GM21528 (cell line): ENCODE measurements around the gene AQP4.
A peak's percentile ranks its signal among the peaks of the same experiment; 100 is the strongest.

Source experiments
- ATAC-seq: cut with Tn5 transposase; IDR thresholded peaks from one replicate; pipeline ENCODE4 v1.9.1; 2021; ENCODE audit warnings: mild to moderate bottlenecking, moderate library complexity; ENCODE audit not compliant: unreplicated experiment, low FRiP score

AQP4 gene

GRCh38 chr18:26840965-26841364, 24.5 kb downstream of the AQP4 start:
- ATAC-seq: no peak

DNA sequence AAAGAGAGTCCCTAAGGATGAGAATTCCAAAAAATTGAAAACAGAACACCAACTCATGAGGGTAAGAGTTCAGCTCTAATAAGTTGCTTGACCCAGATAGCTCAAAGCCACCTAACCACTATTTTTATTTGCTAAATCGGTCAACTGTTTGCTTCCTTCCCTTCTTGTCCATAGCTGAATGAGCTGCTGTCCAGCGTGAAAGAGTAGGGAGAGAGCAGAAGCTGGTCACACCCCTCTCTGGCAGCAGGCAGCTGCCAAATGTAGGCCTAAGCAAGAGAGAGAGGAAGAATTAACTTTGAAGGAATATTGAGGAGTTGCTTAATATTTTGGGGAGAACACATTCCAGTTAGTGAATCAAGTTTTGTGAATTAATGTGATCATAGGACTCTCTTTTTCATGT, 25.9 kb downstream of the AQP4 start:
- no peak for ATAC-seq

GRCh38 chr18:26832302-26832701, 33.2 kb downstream of the AQP4 start:
- ATAC-seq: no peak

- ATAC-seq: no peak
Observed at GRCh38 chr18:26827581-26827980, 37.9 kb downstream of the AQP4 start.

DNA sequence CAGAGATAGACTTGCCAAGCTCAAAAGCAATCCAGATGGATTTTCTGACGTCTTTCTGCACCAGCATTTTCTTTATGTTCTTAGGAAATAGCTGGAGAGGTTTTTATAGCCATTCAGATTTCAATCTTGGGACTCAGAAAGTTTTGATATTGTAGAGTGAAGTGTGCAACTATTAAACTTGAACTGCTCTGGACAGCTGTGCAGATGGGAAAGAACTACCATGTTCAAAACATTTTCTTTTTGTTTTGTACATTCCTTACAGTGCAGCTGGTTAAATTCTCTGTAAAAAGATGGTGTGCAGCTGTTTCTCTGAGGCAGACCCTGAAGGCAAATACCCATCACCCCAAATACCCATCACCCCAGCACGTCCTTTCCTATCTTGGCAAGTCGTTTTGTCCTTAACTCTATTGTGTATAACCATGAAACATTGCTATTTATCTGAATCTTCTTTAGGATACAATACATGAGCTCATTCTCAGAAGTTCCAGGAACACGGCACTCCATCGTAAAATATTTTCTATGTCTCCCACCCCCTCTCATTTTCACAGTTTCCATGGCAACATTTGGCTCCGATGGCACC, 38.8 kb downstream of the AQP4 start:
- ATAC-seq: no peak

DNA sequence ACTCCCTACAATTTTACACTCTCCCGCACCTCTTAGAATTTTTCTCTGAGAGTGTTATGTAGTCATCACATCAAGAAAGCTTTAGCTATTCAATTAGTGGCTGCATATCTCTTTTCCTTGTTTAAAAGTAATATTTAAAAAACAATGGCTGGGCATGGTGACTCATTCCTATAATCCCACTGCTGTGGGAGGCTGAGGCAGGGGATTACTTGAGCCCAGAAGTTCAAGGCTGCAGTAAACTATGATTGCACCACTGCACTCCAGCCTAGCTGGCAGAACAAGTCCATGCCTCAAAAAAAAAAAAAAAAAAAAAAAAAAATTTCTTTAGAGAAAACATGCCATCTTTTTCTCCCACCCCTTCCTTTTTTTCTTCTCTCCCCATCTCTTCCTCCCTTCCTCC, 44.3 kb downstream of the AQP4 start:
- ATAC-seq: no peak

DNA sequence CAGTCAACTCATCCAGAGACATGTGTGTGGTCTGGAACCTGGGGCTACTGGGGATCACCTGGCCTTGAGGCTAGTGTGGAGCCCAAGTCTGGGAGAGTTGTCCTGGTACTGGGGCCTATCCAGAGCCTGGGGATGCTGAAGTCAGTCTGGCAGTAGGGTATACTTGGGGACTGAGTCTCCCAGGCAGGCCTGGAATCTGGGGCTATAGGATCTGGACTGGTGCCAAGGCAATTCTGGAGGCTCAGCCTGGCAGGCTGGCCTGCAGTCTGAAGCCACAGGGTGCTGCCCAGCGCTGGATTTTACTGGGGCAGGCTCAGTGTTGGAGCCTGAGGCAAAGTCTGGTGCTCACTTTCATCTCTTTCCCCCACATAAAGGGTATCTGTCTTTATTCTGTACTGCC, 46.5 kb downstream of the AQP4 start:
- no peak for ATAC-seq

DNA sequence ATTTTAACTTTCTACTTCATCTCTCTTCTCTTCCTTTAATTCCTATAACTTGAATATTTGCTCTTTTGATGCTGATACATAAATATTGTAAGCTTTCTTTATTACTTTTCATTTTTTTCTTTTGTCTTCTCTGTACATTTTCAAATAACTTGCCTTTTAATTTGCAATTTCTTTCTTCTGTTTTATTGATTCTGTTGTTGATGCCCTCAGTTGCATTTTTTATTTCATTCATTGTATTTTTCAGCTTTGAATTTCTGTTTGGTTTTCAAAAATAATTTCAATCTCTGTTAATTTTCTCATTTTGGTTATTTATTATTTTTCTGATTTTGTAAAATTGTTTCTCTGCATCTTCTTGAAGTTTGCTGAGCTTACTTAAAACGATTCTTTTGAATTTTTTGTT, 47.0 kb downstream of the AQP4 start:
- no peak for ATAC-seq

GRCh38 chr18:26813043-26813442, 52.5 kb downstream of the AQP4 start:
- peak; percentile 71 for ATAC-seq

GRCh38 chr18:26812462-26812861, 53.0 kb downstream of the AQP4 start:
- ATAC-seq: no peak

DNA sequence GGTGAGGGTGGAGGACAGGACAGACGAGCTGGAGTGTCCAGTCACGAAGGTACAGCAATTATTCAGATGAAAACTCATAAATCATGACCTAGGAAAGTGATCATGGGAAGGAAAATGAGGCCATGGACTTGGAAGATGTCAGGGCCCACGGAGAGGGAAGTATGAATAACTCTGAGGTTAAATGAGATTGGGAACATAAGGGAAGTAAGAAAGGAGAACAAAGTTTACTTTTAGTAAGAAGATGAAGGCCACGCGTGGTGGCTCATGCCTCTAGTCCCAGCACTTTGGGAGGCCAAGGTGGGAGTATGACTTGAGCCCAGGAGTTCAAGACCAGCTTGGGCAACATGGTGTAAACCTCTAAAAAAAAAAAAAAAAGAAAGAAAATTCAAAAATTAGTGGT, 56.2 kb downstream of the AQP4 start:
- no peak for ATAC-seq

DNA sequence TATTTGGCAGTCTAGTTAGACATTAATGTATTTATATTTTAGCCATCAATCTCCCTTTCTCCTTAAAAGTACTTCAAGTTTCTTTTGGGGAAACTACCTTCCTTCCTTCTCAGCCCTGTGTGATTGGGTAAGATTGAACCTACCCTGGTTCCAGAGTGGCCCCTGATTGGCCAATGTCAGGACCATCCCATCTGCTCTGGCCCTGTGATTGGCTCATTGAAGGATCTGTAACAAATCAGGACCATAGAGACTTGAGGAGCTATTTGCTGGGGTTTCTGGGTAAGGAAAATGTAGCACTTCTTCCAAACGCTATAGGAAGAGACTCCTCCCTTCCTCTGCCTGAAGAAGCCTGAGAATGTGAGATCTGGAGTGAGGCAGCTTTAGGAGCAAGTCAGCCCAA, 59.3 kb downstream of the AQP4 start:
- no peak for ATAC-seq

DNA sequence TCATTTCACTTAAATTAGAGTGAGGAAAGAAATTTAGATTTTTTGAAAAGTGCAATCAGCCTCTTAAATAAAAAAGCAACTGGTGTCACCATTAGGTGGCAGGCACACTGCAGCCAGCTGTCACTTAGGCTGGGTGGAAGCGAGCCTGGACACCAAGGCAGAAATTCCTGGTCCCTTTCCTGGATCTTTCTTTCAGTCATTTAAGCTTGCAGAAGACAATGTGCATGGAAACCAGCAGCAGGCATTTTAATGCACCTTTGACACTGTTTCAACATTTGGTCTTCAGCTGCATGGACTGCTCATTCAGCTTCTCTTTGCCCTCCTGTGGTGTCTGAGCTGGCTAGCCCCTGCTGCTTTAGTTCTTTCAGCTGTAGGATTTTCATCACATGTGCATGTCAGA, 61.0 kb downstream of the AQP4 start:
- no peak for ATAC-seq

DNA sequence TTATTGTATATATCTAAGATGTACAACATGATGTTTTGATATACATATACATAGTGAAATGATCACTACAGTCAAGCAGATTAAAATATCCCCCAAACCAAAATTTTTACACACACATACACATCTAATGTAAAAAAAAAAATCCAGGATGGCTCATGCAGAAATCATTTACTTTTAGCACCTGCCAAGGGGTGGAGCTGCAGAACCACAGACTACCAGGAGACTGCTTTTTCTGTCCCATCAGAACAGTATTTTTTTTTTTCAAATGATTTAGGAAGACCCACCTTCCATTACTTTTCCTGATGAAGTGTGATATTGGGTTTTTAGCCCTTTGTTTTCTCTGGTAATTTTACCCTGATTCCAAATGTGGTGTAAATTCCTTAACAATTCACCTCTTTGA, 61.9 kb downstream of the AQP4 start:
- ATAC-seq: no peak

DNA sequence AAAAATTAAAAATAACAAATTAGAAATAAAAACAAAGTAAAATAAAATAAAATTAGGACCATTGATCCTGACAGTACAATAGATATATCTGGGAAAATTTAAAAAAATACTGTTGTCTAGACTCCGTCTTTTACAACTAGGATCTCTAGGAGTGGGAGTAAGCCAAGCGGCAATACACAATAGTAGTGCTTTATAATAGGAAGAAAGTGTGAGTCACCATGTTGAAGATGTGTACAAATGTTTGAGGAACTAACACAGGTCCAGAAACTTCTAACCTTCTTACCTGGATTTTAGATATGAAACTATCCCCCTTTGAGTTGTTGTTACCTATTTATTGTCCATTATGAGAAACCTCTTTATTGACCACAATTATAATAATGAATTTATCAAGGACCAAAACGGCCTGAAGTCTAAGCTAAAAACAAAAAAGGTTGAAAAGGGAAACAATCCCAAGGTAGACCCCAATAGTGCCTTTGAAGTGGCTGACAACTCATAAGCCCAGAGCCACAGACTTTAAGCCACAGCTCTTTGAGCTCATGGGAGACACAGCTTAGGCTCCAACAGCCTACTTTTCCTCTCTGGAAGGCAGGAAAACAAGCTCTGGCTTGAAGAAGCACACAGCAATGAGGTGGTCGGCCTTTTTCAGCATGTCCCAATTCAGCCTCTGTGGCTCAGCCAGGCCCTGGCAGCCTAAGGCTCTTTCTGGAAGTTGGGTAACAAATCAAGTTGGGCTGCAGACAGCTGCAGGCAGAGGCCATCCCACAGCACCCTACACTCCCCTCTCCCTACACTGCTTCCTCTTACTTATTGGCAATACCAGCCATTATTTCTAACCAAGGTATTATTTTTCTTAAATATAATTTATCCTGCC, 62.9 kb downstream of the AQP4 start:
- ATAC-seq: no peak
